H1 (cell line): Measurements from ENCODE around the gene ZNF280C.

Experiments
- BACH1 ChIP-seq: IDR thresholded peaks from 2 replicates; pipeline ENCODE4 v1.6.1; 2012; ENCODE audit warnings: low read length, improper control_type of control experiment
- CTCF ChIP-seq, 3 experiments: IDR thresholded peaks; 1 replicate in 2 of 3; 2 replicates in 1 of 3; pipeline versions ENCODE4 v1.5.1 to v1.6.1; 2011; ENCODE audit warnings: low read length in 3 of 3, mild to moderate bottlenecking in 3 of 3, inconsistent platforms in 2 of 3, low read depth in 1 of 3, moderate library complexity in 1 of 3; ENCODE audit not compliant: insufficient read depth in 1 of 3; ENCODE audit errors: control extremely low read depth in 1 of 3
- MAFK ChIP-seq: IDR thresholded peaks from 2 replicates; pipeline ENCODE4 v1.6.1; 2012; ENCODE audit warnings: low read depth, mild to moderate bottlenecking, improper control_type of control experiment, low read length
- NRF1 ChIP-seq: IDR thresholded peaks from 2 replicates; pipeline ENCODE4 v1.6.1; 2011; ENCODE audit warnings: mild to moderate bottlenecking, low read depth, low read length, improper control_type of control experiment
- POLR2A ChIP-seq, 2 experiments: IDR thresholded peaks; 1 replicate in 1 of 2; 2 replicates in 1 of 2; pipeline ENCODE4 v1.6.1; 2011; ENCODE audit warnings: low read depth in 2 of 2, low read length in 2 of 2, mild to moderate bottlenecking in 2 of 2; ENCODE audit errors: control extremely low read depth in 1 of 2
- USF2 ChIP-seq: IDR thresholded peaks from 2 replicates; pipeline ENCODE4 v1.6.1; 2011; ENCODE audit warnings: low read length, improper control_type of control experiment

GRCh38 chrX:130282151-130282550 lies 13.5 kb upstream of the ZNF280C start:
- no peak for TF ChIP-seq NRF1
- TF ChIP-seq BACH1 = no peak
- TF ChIP-seq USF2 = no peak
- TF ChIP-seq CTCF (IDR thresholded peaks at IDR 0.05; ENCODE audit: control extremely low read depth in 1 of 3, insufficient read depth in 1 of 3, low read depth in 1 of 3, low read length in 3 of 3) = no peak
- no peak for TF ChIP-seq MAFK
- no peak for TF ChIP-seq POLR2A (IDR thresholded peaks at IDR 0.05; ENCODE audit: control extremely low read depth in 1 of 2, low read depth in 2 of 2, low read length in 2 of 2)
